ENCODE results near the gene KCNQ2. TPM values are rescaled to one million over a fixed set of nuclear protein-coding genes. Genes with fewer than 3 reads are reported as not detected.

KCNQ2 gene
- total RNA-seq, 4 donors from 2014 or later: 0.76 TPM; not detected in 3

DNA sequence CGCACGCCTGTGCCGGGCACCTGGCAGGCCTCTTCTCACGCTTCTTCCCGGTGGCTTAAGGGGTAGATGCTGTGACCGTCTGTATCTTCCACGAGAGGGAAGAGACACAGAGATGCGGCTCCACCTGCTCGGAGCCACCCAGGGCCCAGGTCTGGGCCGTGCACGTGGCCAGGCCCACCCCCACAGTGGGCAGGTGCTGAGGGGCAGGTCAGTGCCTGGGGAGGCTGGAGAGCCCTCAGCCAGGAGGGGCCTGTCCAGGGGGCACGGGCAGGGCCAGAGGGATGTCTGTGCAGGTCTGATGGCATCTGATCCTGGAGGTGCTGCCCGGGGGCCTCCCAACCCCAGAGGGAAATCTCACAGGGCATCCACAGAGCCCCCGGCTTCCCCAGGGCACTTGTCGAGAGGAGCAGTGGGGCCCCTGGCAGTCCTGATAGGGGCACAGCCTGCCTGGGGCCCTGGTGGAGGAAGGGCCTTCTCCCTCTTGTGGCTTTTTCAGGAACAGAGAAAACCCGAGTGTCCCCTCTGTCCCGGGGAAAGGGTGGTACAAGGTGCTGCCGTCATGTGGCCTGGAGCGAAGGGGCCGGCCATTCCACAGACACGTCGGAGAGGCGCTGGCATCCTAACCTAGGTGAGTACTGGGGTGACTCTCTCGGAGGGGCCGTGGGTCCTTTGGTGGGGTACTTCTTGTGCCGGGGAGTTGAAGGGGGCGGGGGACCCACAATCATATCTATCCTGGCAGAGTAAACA lies 61.1 kb downstream of the KCNQ2 start:
- no peak overlapping the region for H3K4me3 ChIP-seq
- no peaks in the 10 kb centered on the region for H3K36me3 ChIP-seq
- peaks cover 70% of the 10 kb centered on the region for H3K27me3 ChIP-seq
- 72% methylated on average over 18 of the region's 27 CpGs for WGBS
- H3K4me1 ChIP-seq: no peaks in the 10 kb centered on the region
- TF ChIP-seq EP300 (IDR thresholded peaks at IDR 0.05): no peak
- no peak for TF ChIP-seq POLR2AphosphoS5 (IDR thresholded peaks at IDR 0.05)
- TF ChIP-seq, protein P1, sequence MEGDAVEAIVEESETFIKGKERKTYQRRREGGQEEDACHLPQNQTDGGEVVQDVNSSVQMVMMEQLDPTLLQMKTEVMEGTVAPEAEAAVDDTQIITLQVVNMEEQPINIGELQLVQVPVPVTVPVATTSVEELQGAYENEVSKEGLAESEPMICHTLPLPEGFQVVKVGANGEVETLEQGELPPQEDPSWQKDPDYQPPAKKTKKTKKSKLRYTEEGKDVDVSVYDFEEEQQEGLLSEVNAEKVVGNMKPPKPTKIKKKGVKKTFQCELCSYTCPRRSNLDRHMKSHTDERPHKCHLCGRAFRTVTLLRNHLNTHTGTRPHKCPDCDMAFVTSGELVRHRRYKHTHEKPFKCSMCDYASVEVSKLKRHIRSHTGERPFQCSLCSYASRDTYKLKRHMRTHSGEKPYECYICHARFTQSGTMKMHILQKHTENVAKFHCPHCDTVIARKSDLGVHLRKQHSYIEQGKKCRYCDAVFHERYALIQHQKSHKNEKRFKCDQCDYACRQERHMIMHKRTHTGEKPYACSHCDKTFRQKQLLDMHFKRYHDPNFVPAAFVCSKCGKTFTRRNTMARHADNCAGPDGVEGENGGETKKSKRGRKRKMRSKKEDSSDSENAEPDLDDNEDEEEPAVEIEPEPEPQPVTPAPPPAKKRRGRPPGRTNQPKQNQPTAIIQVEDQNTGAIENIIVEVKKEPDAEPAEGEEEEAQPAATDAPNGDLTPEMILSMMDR (IDR thresholded peaks at IDR 0.05): no peak
- no peak for TF ChIP-seq POLR2A (IDR thresholded peaks at IDR 0.05)
- H3K27ac ChIP-seq: no peak overlapping the region
- DNase-seq (ENCODE audit: low spot score in 2 of 2): no peak
- no peaks in the 10 kb centered on the region for H3K9me3 ChIP-seq

DNA sequence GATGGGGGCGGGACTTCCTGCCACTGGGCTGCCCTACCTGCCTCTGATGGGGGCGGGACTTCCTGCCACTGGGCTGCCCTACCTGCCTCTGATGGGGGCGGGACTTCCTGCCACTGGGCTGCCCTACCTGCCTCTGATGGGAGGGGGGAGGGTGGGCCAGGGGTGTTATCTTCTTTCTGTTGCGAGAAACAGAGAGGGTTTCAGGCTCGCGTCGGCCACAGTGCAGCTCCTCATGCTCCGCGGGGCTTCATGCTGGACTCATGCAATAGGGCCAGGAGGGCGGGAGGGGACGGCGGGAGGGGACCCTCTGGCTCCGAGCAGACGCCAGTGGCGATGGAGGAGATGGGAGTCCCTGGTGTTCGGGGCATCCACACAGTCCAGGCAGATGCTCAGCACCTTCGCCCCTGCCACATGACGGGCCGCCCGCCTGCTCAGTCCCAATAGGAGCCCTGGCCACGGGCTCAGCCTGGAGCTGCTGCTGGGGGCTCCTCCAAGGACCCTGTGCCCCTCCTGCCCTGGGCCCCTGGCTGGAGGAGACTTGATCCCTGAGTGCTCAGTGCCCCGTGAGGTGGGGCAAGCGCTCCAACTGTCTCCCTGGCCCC lies 62.5 kb downstream of the KCNQ2 start:
- TF ChIP-seq POLR2AphosphoS5 (IDR thresholded peaks at IDR 0.05): no peak
- no peak for TF ChIP-seq POLR2A (IDR thresholded peaks at IDR 0.05)
- no peak for TF ChIP-seq EP300 (IDR thresholded peaks at IDR 0.05)
- TF ChIP-seq, protein P1 (IDR thresholded peaks at IDR 0.05): no peak
- peaks cover 64% of the 10 kb centered on the region for H3K27me3 ChIP-seq
- no peaks in the 10 kb centered on the region for H3K4me1 ChIP-seq
- DNase-seq (ENCODE audit: low spot score in 2 of 2): no peak
- no peak overlapping the region for H3K4me3 ChIP-seq
- H3K27ac ChIP-seq: no peak overlapping the region
- no peaks in the 10 kb centered on the region for H3K9me3 ChIP-seq
- H3K36me3 ChIP-seq: no peaks in the 10 kb centered on the region
- WGBS: 65% methylated on average over 2 of the region's 23 CpGs

DNA sequence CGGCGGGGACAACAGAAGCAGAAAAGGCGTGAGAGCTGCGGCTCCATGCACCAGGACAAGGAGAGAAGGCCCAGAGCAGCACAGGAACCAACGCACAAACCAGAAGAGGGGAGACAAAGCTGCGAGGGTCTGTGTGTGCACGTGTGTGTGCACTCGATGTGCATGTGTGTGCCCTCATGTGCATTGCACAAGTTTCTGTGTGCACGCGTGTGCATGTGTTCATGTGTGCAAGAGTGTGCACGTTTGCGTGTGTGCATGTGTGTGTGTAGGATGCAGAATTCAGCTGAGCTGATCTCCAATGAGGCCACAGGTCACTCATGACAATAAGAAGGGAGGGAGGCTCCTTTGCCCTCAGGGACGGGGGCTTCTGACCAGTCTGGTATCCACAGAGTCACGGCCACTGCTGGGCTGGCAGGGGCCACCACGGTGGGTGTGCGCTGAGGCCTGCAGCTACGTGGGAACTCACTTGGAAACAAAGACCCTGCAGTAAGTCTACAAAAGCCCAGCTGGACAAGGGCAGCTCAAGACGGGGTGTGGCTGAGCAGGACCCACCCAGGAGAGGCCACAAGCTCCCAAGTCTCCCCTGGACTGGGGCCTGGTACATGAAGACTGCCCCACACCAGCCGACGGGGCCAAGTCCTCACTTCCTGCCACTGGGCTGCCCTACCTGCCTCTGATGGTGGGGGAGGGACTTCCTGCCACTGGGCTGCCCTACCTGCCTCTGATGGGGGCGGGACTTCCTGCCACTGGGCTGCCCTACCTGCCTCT lies 63.2 kb downstream of the KCNQ2 start:
- peaks cover 64% of the 10 kb centered on the region for H3K27me3 ChIP-seq
- DNase-seq (ENCODE audit: low spot score in 2 of 2): no peak
- TF ChIP-seq, protein P1 (IDR thresholded peaks at IDR 0.05): no peak
- TF ChIP-seq POLR2A (IDR thresholded peaks at IDR 0.05) (no peak), POLR2AphosphoS5 (IDR thresholded peaks at IDR 0.05) (no peak), EP300 (IDR thresholded peaks at IDR 0.05) (no peak)
- no peaks in the 10 kb centered on the region for H3K9me3 ChIP-seq
- no peaks in the 10 kb centered on the region for H3K4me1 ChIP-seq
- 88% methylated on average over 15 of the region's 21 CpGs for WGBS
- H3K27ac ChIP-seq: no peak overlapping the region
- H3K4me3 ChIP-seq: no peak overlapping the region
- no peaks in the 10 kb centered on the region for H3K36me3 ChIP-seq

DNA sequence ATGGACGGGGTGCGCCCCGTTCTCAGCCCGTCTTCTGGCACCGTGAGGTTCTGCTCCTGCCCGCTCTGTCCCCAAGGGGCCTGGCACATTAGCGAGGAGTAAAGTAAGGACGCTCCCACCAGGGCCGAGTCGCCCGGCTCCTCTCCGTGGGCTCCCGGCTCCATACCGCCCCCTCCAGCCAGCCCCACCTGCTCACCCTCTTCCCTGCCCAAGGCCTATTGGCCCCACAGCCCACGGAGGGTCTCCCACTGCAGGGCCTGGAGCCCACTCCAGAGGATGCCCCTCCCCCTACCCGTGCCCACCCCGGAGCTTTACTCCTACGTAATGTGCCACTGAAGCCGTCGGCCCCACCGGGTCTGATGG lies 63.8 kb downstream of the KCNQ2 start:
- peaks cover 64% of the 10 kb centered on the region for H3K27me3 ChIP-seq
- H3K36me3 ChIP-seq: no peaks in the 10 kb centered on the region
- H3K9me3 ChIP-seq: no peaks in the 10 kb centered on the region
- no peak overlapping the region for H3K27ac ChIP-seq
- no peak for TF ChIP-seq EP300 (IDR thresholded peaks at IDR 0.05)
- TF ChIP-seq POLR2A (IDR thresholded peaks at IDR 0.05): no peak
- no peak for TF ChIP-seq POLR2AphosphoS5 (IDR thresholded peaks at IDR 0.05)
- no peaks in the 10 kb centered on the region for H3K4me1 ChIP-seq
- WGBS: 77% methylated on average over 11 of the region's 21 CpGs
- DNase-seq (ENCODE audit: low spot score in 2 of 2): no peak
- no peak overlapping the region for H3K4me3 ChIP-seq

DNA sequence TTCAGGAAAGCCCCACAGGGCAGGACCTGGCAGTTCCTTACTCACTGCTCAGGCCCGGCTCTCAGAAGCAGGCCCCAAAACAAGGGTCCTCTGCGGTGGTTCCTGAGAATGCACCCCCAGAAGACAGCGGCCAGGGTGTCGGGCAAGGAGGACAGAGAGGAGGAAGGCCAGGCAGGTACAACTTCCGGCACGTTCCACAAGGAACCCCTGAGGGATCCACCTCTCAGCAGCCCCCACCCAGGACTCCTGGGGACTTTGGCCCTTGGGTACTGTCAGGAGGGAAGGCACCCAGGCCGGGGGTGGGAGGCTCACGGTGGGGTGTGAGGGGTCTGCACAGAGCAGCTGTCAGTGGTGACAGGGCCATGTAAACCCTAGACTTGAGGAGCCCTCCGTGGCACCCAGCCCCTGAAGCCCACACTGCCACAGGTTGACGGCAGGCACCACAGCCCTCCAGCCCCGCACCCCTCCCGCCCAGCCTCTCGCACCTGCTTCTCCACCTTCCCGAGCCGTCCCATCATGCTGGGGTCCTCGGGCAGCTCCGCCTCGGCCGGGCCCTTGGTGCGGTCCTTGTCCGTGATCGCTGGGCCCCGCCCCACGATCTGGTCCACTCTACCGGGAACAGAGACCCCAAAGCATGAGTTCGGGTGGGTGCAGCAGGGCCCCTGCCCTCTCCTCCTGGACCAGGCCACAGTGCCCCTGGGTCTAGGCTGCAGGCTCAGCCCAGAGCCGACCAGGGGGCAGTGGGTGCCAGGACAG lies 64.3 kb downstream of the KCNQ2 start:
- no peaks in the 10 kb centered on the region for H3K9me3 ChIP-seq
- H3K36me3 ChIP-seq: no peaks in the 10 kb centered on the region
- WGBS: 94% methylated on average over 11 of the region's 27 CpGs
- no peak overlapping the region for H3K27ac ChIP-seq
- DNase-seq (ENCODE audit: low spot score in 2 of 2): no peak
- no peak overlapping the region for H3K4me3 ChIP-seq
- H3K27me3 ChIP-seq: peaks cover 64% of the 10 kb centered on the region
- TF ChIP-seq POLR2A (IDR thresholded peaks at IDR 0.05) (no peak), EP300 (IDR thresholded peaks at IDR 0.05) (no peak), POLR2AphosphoS5 (IDR thresholded peaks at IDR 0.05) (no peak)
- TF ChIP-seq, protein P1 (IDR thresholded peaks at IDR 0.05): no peak
- no peaks in the 10 kb centered on the region for H3K4me1 ChIP-seq
